ENCODE results near the gene ALDH5A1.

The ALDH5A1 gene

DNA sequence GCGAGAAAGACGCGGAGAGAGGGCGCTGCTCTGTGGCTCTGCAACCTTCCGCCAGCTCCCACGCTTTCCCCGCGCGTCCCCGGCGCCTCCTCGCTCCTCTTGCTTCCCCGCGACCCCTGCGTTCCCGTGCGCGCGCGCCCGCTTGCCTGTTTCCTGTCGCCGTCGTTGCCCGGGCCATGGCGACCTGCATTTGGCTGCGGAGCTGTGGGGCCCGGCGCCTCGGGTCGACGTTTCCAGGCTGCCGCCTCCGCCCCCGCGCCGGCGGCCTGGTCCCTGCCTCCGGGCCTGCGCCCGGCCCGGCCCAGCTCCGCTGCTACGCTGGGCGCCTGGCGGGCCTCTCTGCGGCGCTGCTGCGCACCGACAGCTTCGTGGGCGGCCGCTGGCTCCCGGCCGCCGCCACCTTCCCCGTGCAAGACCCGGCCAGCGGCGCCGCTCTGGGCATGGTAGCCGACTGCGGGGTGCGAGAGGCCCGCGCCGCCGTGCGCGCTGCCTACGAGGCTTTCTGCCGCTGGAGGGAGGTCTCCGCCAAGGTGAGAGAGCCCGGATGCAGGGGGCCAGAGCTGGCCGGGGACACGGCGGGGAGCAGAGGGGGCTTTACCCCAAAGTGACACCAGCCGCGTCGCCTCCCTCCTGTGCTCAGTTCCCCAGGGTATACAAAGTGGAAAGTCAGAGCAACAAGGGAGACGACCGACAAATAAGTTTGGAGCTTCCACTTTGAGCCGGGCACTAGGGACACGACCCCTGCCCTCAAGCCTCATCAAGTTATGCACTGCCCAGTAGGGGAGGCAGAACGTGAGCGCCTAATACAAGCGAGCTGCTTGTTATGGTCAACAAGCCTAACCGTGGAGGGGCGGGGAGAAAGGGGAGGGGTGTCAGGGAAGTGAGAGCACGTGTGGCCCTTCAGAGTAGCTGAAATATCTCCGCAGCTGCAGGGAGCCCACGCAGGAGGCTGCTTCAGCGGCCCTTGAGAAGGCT lies at the start of gene ALDH5A1:
ALDH5A1 (plus strand) TSS at position 149 of the 975 bp plus-strand sequence; CDS start at position 177, 28 bp downstream.
- DNase-seq (ENCODE audit: low read depth) = peak; percentile 61

DNA sequence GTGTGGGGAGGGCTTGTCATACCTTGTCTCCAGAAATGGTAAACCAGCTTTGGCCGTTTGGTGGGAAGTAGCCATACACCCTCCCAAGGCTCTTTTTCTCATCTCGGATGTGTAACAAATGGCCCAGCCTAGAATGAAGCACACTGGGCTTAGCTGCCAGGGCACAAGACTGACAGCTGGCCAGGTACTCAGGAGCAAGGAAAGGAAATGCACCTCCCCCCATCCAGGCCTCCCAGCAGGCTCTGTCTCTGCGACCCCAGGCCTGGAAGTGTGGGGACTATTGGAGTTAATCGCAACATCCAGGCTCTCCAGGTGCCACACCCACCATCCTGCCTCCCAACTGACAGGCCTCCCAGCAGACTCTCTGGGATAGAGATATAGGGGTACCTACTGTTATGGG lies 49.1 kb upstream of the ALDH5A1 start:
- DNase-seq (ENCODE audit: low read depth) = no peak

DNA sequence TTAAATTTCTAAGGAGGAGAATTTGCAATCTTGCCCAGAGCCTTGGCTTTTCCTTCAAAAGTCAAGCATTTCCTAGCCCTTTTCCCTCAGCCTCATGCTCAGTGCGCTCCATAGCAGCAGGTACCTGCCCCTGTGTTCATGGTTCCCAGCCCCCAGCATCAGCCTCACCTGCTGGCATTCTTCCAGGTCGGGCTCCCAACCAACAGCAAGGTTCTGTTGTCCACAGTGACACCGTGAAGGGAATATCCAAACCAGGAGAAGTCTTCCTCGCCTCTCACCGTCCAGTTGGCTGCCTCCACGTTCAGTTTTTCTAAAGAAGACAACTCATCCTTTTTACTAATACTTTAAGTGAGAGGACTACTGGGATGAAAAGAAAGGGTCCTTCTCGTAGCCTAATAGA lies 48.1 kb upstream of the ALDH5A1 start:
- no peak for DNase-seq (ENCODE audit: low read depth)

DNA sequence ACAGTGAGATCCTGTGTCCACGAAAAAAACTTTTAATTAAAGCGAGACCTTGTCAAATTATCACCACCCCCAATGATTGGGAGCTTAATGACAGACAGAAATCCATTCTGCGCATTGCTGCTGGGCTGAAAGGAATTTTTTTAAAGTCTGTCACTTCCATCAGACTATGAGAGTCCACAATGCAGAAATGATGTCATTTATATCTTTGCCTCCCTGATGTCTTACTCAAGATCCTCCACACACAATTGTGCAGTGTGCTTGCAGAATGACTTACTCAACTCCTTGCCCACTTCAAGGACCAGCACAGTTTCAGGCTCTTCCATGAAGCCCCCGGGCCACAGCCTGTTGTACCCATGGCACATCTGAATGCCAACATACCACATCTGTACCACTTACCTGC lies 46.4 kb upstream of the ALDH5A1 start:
- no peak for DNase-seq (ENCODE audit: low read depth)

DNA sequence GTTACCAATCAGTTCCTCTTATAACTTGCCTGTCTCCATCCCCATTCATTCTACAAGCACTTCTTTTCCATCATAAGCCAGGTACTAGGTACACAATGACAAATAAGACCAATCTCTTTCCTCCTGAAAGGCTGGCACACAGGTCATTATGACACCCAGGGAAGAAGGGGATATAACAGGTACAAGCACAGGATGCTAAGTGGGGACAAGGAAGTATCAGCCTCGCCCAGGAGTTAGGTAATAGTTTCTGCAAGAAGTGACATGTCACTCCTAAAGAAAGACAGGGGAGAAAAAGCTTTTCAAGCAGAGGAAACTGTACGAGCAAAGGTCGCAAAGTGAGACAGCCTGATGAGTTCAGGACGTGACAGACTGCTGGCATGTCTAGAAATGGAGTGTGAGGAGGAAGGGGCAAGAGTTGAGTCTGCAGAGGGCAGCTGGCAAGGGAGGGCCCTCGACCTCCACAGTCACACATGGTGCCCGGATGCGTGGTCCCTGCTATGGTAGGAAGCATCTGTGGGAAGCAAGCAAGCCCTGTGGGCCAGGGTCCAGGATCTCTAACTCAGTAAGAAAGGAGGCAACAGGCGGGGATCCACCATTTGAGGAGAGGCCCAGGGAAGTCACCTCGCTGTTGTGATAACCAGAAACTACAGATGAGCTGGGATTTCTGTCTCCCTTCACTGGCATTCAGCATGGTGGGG lies 45.8 kb upstream of the ALDH5A1 start:
- no peak for DNase-seq (ENCODE audit: low read depth)

DNA sequence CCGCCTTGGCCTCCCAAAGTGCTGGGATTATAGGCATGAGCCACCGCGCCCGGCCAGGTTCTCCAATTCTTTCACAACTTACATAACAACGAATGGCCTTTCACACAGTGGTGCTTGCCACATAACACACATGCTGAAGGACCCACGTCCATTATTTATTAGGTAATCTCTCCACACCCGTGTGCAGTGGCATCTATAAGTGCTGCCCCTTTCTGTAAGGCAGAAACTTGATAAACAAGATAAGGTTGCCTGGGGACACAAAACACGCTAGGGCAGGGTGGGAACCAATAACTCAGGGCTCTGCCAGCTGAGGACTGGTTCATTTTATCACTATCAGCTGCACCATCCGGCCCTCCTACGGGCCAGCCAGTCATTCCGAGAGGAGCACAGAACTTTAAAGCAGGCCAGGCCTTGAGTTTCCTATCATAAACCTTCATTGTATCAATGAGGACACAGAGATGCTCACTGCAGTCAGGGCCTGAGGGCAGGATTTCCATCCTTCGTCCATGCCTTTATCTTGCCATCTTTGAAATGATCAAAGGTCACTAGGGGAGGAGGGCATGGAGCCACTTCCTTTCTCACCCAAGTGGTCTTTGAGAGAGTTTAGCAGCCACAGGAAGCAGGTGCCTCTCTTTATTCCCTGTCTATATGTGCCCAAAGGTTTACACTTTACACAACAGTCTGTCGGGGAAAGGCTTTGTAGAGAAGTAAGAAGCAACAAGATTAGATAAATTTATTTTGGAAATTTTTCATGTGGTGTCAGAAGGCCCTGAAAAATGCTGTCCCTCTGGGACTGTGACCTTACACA lies 43.0 kb upstream of the ALDH5A1 start:
- DNase-seq (ENCODE audit: low read depth) = no peak

DNA sequence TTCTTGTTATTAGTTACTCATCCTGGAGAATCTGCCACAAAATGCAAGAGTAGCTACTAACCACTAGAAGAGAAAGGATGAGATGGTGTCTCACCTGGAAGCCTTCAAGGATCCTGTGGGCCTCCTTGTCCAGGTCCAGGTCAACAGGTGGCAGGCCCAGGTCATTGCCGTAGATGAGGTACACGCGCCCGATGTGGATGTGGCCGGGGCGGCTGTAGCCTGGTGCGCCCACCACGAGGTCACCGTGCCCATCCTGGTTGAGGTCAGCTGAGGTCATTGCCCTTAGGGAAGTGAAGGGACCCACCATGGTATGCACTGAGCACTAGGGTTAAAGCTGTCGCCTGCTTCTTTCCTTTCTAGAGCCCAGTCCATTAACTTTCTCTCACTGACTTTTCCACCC lies 40.8 kb upstream of the ALDH5A1 start:
- DNase-seq (ENCODE audit: low read depth) = no peak

DNA sequence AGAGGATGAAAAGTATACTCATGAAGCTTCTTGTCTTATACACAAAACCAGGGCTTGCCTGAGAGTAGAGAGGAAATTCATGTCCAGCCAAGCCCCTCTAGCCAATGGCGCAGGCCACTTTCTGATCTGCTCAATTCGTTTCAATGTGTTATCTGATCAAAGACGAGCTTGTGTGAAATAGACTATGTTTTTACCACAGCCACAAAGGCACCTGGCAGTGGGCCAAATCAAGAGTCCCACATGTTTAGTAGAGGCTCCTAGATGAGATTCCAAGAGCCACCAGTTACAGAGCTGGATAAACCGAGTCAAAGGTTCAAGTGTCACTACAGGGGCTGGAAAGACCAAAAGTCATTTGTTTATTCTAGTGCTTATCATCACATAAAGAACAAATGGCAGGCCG lies 40.3 kb upstream of the ALDH5A1 start:
- no peak for DNase-seq (ENCODE audit: low read depth)

DNA sequence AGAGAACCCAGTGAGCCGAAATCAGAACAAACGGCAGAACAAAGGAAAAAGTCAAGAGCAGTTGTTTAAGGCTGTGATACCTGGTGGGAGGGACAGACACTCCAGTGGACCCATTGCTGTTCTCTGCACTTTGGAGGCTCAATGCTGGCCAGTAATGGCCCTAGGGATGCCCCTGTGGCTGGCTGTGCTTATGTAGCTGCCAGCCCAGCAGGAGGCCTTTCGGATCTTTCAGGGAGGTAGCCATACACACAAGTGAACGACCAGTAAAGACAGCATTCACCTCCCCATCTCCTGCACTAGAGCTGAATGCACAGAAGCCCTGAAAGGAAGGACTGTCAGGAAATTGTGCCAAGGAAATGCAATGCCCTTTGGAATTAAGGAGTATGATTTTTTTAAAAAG lies 39.7 kb upstream of the ALDH5A1 start:
- no peak for DNase-seq (ENCODE audit: low read depth)

DNA sequence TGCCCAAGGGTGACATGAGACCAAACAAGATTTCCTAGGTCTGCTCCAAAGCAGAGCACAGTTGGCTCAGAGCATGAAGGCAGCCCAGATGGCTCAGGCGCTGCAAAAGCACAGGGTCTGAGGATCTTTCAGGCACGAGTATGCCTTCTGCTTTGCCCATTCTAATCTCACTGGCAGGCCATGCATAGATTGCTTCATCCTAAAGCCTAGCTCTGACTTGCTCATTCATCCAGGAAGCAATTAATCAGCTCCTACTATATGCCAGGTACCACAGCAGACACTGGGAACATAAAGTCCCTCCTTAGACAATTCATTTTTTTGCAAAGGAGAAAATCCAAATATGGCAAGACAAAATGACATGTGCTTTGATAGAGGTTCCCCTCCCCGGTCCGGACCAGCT lies 36.6 kb upstream of the ALDH5A1 start:
- no peak for DNase-seq (ENCODE audit: low read depth)

DNA sequence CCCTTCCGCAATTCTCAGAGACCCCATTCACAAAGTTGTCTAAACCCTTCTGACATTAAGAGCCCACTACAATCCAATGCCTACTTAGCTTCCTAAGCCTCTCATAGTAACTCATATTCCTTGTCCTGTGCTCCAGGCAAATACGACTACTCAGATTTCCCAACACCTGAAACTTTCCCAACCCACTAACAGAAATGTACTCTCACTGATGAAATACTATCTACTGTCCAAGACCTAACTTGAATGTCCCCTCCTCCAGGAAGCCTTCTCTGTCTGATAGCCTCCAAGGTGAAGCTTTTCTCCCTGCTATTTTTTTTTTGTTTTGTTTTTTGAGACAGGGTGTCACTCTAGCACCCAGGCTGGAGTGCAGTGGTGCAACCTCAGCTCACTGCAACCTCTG lies 35.8 kb upstream of the ALDH5A1 start:
- no peak for DNase-seq (ENCODE audit: low read depth)

DNA sequence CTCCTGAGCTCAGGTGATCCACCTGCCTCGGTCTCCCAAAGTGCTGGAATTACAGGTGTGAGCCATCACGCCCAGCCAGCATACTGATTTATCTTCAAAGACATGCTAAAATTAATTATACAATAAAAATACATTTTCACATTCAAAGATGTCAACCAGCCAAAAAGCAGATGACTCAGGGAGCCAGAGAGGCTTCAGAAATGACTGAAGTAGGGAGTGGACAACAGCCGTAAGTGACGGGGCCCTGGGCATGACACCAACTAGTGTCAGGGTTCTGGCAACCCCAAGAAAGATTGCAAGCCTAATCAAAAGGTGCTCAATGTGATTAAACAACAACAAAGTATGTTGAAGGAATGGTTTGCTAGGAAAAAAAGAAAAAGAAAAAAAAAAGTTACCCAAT lies 33.8 kb upstream of the ALDH5A1 start:
- no peak for DNase-seq (ENCODE audit: low read depth)

DNA sequence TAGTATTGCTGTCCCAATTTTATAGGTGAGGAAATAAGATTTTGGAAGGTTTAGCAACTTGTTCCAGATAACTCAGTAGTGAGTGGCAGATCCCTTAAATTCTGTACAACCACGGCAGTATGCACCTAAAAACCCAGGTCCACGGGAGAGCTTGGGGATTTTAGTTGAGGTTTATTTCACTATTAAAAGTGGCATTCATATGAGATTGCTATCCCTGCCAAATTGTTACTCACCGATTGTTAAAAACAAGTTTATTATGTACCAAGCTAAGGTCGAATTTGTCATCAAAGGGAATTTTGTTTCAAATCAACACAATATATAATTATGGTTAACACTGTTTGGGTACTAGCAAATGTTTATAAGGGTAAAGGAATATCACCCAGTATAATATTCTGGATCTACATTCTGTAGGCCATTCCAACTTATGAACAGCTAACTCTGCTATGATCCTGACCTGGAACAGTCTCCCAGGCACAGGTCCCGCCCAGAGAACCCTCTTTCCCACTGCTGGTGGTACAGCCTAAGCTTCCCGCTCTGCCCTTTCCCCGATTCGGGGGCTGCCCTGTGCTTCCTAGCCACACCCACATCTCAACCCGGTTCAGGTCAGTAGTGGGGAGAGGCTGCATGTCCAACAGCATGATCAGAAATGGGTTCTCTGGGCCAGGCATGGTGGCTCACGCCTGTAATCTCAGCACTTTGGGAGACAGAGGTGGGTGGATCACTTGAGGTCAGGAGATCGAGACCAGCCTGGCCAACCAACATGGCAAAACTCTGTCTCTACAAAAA lies 30.3 kb upstream of the ALDH5A1 start:
- DNase-seq (ENCODE audit: low read depth) = no peak

DNA sequence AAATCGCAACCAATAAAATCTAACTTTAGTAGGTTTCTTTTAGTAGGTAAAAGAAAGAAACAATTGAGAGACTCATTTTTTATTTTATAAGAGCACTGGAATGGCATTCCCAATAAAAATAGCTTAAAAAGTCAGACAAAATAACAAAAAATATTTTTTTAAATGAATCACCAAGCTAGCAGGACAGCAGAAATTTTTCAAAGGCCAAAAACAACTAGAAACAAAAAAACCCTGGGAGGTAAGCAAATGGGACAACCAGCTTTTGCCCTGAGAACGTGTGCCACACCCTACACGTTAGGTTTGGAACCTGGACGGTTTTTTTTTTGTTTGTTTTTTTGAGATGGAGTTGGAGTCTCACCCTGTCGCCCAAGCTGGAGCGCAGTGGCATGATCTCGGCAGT lies 25.0 kb upstream of the ALDH5A1 start:
- no peak for DNase-seq (ENCODE audit: low read depth)

DNA sequence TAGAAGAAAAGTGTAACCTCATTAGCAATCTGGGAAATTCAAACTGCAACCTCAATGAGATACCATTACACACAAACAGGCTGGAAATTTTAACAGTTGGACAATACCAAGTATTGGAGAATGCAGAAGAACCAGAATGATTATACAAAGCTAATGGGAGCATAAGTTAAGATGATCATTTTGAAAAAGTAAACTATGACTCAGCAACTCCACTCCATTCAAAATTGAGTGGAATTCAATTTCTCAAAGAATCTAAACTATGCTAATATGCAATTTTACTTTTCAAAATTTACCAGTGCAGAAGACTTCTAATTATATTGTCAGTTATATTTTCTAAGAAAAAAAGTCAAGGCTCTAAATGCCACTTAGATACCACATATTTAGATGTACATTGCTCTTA lies 22.6 kb upstream of the ALDH5A1 start:
- DNase-seq (ENCODE audit: low read depth) = no peak

DNA sequence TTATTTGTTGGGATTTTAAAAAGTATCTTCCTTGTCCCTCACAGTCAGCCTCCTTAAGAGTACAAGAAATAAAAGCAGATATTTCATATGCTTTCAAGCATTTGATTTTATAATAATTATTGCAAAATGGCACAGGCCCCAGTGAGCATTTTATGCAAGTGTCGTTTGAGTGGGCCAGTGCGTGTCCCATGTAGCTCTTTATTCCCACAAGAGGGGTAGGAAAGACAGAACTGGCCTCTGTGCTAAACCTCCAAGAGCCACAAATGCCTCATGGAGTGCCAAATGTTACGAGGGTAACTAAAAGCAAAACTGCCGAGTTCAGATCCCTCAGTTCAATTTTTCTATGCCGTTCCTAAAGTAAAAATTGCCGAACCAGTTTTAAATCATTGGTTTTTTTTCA lies 18.1 kb upstream of the ALDH5A1 start:
- no peak for DNase-seq (ENCODE audit: low read depth)

DNA sequence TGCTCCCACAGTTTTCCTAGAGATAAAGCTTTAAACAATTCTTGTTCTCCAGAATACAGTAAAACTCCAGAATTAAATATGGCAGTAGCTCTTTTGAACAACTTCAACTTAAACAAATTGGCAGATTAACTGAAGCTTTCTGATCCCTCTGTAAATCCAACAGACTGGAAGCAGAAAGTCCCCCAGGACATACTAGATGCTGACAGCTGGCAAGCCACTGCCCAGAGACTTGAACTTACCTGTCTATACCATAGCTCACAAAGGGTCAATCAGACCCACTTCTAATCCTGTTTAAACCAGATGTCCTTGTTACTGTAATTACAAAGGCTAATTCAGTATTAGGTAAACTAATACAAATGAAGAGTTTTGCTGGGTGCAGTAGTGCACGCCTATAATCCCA lies 17.7 kb upstream of the ALDH5A1 start:
- DNase-seq (ENCODE audit: low read depth) = no peak

DNA sequence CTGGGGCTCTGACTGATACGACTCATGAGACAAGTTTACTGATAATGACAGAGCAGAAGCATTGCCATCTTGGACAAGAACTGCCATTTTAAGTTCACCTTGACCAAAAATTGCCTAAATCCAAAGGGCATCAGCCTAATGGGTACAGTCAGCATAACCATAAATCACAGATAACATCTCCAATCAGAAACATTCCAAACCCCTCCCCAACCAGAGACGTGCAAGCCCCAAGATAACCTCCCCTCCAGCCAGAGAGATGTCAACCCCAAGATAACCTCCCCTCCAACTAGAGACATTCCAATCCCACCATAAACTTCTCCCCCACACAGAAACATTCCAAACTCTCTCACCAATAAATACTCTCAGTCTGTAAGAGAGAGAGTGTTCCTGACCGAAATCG lies 15.9 kb upstream of the ALDH5A1 start:
- no peak for DNase-seq (ENCODE audit: low read depth)

DNA sequence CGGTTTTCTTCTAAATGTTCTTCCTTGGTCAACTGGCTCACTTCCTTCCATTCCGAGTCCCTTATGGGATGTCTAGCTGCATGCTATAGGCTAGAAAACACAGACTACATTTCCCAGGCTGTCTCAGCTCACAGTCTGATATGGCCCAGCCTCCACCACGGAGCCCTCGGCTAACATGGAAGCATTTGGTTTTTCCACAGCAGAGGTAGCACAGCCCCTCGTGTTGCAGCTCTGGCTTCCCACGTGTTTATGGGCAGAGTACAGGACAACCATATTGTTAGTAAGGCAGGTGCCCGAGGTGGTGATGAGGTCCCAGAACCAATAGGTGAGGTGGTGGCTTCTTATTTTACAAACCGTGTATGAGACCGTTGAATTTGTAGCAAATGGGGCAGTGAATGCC lies 14.1 kb upstream of the ALDH5A1 start:
- no peak for DNase-seq (ENCODE audit: low read depth)

DNA sequence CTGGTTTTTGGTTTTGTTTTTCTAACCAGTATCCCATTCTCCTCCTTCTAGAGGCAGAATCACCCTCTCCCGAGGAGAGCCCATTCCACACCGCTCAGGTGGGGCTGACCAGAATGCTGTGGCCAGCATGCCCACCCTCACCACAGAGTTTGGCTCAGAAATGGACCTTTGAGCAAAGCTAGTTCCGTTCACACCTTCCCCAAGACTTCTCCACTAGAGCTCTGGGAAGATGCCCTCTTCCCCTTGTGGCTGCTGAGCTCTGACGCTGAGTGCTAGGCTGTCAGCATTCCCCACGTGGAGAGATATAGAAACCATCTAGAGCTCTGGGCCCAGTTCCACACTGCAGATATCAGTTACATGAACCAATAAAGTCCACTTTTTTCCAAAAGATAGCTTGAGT lies 13.3 kb upstream of the ALDH5A1 start:
- DNase-seq (ENCODE audit: low read depth) = no peak

DNA sequence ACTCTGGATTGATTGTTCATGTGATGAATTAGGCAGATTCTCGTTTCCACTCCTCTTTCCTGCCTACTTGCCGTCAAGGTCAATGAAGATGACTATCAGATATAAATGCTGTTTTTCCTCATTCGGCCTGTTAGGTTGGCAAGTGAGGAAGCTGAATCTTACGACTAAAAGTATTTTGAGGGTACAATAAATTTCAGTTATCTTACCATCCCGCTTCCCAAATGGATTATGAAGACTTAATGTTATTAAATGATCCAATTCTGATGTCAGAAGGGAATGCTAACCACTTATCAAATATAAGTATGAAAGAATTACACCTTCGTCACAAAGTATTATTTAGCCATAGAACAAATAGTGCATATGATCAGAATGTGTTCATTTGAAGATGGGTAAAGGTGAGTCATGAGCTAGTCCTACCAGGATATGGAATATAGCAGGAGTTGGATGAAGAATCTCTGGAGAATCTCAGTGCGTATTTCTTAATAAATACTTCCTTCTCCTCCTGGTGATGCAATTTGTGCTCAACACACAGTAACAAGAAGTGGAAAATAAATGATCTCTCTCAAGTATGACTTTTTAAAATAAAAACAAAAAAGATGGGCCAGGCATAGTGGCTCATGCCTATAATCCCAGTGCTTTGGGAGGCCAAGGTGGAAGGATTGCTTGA lies 10.0 kb upstream of the ALDH5A1 start:
- no peak for DNase-seq (ENCODE audit: low read depth)
